NT2/D1 (cell line): ENCODE measurements around the gene IFRD2.

ENCODE experiments used
- YY1 ChIP-seq: IDR thresholded peaks from 2 replicates; pipeline ENCODE4 v1.6.1; 2011; ENCODE audit not compliant: insufficient read length, insufficient read depth
- ZNF274 ChIP-seq: IDR thresholded peaks from 2 replicates; pipeline ENCODE4 v1.6.1; 2011; ENCODE audit warnings: mild to moderate bottlenecking, low read depth, low read length

DNA sequence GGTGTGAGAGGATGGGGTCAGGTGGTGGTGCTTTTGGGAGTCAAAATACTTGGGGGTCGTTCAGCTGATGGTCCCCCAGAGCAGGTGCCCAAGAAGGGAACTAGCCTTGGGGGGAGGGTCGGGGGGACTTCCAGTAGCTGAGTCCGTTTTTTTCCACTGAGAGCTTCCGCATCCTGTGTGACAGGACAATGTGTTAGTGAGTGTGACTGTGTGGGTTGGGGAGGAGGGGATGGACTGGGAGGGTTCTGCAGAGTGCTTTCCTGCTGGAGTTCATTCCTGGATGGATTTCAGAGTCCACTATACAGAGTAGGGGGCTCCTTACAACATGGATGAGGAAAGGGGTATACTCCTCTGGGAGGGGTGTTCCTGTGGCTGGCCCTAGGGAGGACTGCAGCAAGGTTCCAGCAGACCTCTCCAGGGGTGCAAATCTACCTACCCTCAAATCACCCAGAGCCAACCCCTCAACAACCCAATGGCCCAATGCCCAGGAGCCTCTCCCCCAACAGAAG is 30.9 kb upstream of the IFRD2 start:
- no peak for TF ChIP-seq YY1
- no peak for TF ChIP-seq ZNF274
